ENCODE data around the gene BEND4. TPM values are rescaled to one million over a fixed set of nuclear protein-coding genes. Genes with fewer than 3 reads are reported as not detected.

The BEND4 gene
- total and polyA plus RNA-seq, 7 donors, result 0.02 TPM; not detected in 5

DNA sequence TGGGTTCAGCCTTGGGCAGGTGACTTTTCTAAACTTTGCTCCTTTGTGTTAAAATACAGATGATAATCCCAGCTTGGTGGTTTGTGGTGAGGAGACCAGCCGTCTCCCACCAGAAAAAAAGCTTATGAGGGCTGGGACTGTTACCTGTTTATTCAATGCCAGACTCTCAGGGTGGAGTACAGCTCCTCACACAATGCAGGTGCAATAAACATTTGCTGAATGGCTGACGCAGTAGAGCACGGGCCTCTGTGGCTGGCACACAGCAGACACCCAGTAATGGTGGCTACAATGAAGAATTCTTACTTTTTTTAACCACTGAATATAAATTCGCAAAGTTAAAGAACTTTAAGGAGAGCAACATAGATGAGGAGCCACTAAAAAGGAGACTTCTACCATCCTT, 30.2 kb downstream of the BEND4 start:
- no peak overlapping the region for H3K4me3 ChIP-seq

DNA sequence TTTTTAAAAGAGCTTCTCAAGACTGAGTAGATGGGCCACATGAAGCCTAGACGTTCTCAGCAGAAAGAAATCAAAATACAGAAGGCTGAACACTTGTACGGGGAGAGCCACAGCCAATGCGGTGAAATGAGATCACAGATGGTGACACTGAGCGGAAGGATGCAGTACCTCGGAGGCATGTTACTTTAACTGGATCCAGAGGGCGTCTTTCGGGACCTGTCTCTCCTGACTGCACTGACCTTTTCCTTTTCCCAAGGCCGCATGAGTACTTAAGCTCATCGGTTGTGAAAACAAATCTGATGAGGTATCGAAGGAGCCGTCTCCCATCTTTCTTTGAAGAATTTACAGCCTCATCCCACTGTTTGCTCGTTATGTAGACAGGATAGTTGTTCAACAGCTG, 32.6 kb downstream of the BEND4 start:
- DNase-seq (no peak), ATAC-seq (no peak)
- no peaks in the 10 kb centered on the region for H3K36me3 ChIP-seq (ENCODE audit: insufficient read depth in 1 of 2, low read depth in 1 of 2)
- no peaks in the 10 kb centered on the region for H3K4me1 ChIP-seq
- H3K27ac ChIP-seq, result no peak overlapping the region
- no peaks in the 10 kb centered on the region for H3K9me3 ChIP-seq
- TF ChIP-seq, protein P1, sequence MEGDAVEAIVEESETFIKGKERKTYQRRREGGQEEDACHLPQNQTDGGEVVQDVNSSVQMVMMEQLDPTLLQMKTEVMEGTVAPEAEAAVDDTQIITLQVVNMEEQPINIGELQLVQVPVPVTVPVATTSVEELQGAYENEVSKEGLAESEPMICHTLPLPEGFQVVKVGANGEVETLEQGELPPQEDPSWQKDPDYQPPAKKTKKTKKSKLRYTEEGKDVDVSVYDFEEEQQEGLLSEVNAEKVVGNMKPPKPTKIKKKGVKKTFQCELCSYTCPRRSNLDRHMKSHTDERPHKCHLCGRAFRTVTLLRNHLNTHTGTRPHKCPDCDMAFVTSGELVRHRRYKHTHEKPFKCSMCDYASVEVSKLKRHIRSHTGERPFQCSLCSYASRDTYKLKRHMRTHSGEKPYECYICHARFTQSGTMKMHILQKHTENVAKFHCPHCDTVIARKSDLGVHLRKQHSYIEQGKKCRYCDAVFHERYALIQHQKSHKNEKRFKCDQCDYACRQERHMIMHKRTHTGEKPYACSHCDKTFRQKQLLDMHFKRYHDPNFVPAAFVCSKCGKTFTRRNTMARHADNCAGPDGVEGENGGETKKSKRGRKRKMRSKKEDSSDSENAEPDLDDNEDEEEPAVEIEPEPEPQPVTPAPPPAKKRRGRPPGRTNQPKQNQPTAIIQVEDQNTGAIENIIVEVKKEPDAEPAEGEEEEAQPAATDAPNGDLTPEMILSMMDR (IDR thresholded peaks at IDR 0.05), result no peak
- H3K4me3 ChIP-seq, result no peak overlapping the region
- intact Hi-C loops (cut with DNase I), result no loop called here
- WGBS, 3 donors, result 13 to 24% (median 20%) methylated on average over 12 of the region's 12 CpGs
- peaks cover 0 to 29% (median 5%) of the 10 kb centered on the region in 3 donors for H3K27me3 ChIP-seq (ENCODE audit: insufficient read depth in 3 of 3, low read length in 2 of 3)

More for the DNA sequence above, 30.2 kb downstream of the BEND4 start:
- no peaks in the 10 kb centered on the region for H3K4me1 ChIP-seq
- H3K27ac ChIP-seq, result no peak overlapping the region
- ATAC-seq (no peak), DNase-seq (no peak)
- intact Hi-C loops (cut with DNase I), result no loop called here
- H3K27me3 ChIP-seq (ENCODE audit: insufficient read depth in 3 of 3, low read length in 2 of 3), result peaks cover 0 to 25% (median 5%) of the 10 kb centered on the region in 3 donors
- no peaks in the 10 kb centered on the region for H3K36me3 ChIP-seq (ENCODE audit: insufficient read depth in 1 of 2, low read depth in 1 of 2)
- no peaks in the 10 kb centered on the region for H3K9me3 ChIP-seq
- 75 to 80% (median 76%) methylated on average over 4 of the region's 4 CpGs for WGBS, 3 donors
- TF ChIP-seq, protein P1 (IDR thresholded peaks at IDR 0.05), result no peak

DNA sequence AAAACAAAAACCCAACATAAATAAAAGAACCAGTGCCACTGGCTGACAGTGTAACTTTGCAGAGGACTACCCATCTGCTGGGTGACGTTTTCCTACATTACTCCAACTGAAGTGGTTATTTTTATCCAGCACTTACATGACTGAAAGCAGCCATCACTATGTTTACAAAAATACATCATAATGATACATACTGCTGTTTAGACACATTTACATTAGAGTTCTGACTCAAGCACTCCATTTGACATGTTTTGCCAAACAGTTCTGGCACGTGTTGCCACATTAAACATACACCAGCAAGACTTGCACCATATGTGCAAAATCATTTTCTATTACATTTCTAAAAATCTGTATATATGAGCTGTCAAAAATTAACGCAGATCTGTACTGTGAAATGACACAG, 39.6 kb downstream of the BEND4 start:
- no peak for DNase-seq
- Histone ChIP-seq H3K27ac (no peak overlapping the region), H3K36me3 (ENCODE audit: insufficient read depth in 1 of 2, low read depth in 1 of 2) (no peaks in the 10 kb centered on the region), H3K27me3 (ENCODE audit: insufficient read depth in 3 of 3, low read length in 2 of 3) (peaks cover 0 to 4% (median 2%) of the 10 kb centered on the region in 3 donors), H3K9me3 (no peaks in the 10 kb centered on the region), H3K4me1 (no peaks in the 10 kb centered on the region), H3K4me3 (no peak overlapping the region)
- intact Hi-C loops (cut with DNase I), result no loop called here
- no peak for ATAC-seq
- WGBS, 3 donors, result 64 to 69% (median 65%) methylated on average over 3 of the region's 3 CpGs
- TF ChIP-seq, protein P1 (IDR thresholded peaks at IDR 0.05), result no peak

DNA sequence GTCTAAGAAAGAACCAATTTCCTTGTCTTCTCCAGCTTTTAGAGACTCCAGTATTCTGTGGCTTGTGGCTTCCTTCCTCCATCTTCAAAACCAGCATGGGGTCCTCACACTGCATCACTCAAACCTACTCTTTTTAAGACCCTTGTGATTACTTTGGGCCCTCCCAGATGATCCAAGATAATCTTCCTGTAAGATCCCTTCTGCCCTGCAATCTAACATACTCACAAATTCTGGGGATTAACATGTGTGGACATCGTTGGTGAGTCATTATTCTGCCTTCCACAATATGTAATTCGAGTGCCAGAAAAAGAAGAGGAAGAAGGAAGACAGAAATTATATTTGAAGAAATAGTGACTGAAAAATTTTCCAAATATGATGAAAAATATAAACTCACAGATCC, 47.9 kb downstream of the BEND4 start:
- DNase-seq (no peak), ATAC-seq (no peak)
- Histone ChIP-seq H3K27me3 (ENCODE audit: insufficient read depth in 3 of 3, low read length in 2 of 3) (peaks cover 0 to 3% (median 2%) of the 10 kb centered on the region in 3 donors), H3K4me3 (no peak overlapping the region), H3K27ac (no peak overlapping the region), H3K4me1 (no peaks in the 10 kb centered on the region), H3K9me3 (no peaks in the 10 kb centered on the region), H3K36me3 (ENCODE audit: insufficient read depth in 1 of 2, low read depth in 1 of 2) (no peaks in the 10 kb centered on the region)
- intact Hi-C loops (cut with DNase I), result no loop called here
- TF ChIP-seq, protein P1 (IDR thresholded peaks at IDR 0.05), result no peak
- WGBS, 3 donors, result 26 to 47% (median 41%) methylated on average over 2 of the region's 2 CpGs

DNA sequence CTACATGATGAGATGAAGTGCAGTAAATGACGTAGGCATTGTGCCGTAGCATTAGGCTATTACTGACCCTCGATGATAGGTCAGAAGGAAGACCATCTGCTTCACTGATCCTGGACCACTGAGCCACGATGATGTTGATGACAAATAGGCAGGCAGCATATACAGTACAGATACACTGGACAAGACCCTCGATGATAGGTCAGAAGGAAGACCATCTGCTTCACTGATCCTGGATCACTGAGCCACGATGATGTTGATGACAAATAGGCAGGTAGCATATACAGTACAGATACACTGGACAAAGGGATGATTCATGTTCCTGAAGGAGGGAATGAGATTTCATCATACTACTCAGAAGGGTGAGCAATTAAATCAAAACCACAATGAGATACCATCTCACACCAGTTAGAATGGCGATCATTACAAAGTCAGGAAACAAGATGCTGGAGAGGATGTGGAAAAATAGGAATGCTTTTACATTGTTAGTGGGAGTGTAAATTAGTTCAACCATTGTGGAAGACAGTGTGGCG, 50.9 kb downstream of the BEND4 start:
- ATAC-seq, result no peak
- Histone ChIP-seq H3K36me3 (ENCODE audit: insufficient read depth in 1 of 2, low read depth in 1 of 2) (no peaks in the 10 kb centered on the region), H3K4me1 (no peaks in the 10 kb centered on the region), H3K4me3 (no peak overlapping the region), H3K27ac (no peak overlapping the region), H3K9me3 (no peaks in the 10 kb centered on the region), H3K27me3 (ENCODE audit: insufficient read depth in 3 of 3, low read length in 2 of 3) (peaks cover 0 to 3% (median 0%) of the 10 kb centered on the region in 3 donors)
- no peak for DNase-seq
- TF ChIP-seq, protein P1 (IDR thresholded peaks at IDR 0.05), result no peak
- 88 to 89% (median 89%) methylated on average over 8 of the region's 8 CpGs for WGBS, 3 donors
- intact Hi-C loops (cut with DNase I), result no loop called here

Measured in psoas muscle (tissue), 8 donors.